Stimulated activated CD4-positive, alpha-beta T cell treated with anti-CD3 and anti-CD28 coated beads, Interleukin-2, amount 100 ng/mL, for 4 hours (primary cell): ENCODE data around the gene KY.
A peak's percentile ranks its signal among the peaks of the same experiment; 100 is the strongest.
"Not testable (repeated sequence)": the region's sequence is repeated elsewhere in the genome, so short reads cannot be mapped to it uniquely, and the experiment has no call there.

Experiments used
- DNase-seq: peaks from one replicate; pipeline ENCODE4 v3.0.0-alpha.2; 2020; ENCODE audit warnings: low read depth

The KY gene

GRCh38 chr3:134601539-134602439 lies 49.0 kb downstream of the KY start:
- no peak for DNase-seq

GRCh38 chr3:134600685-134601463 lies 49.9 kb downstream of the KY start:
- DNase-seq = peak; percentile 15

GRCh38 chr3:134600206-134600605 lies 50.6 kb downstream of the KY start:
- no peak for DNase-seq

- DNase-seq = no peak
Measured at GRCh38 chr3:134598763-134599545, 51.9 kb downstream of the KY start.

- no peak for DNase-seq
Measured at GRCh38 chr3:134597390-134597970, 53.3 kb downstream of the KY start.

- not testable (repeated sequence) for DNase-seq
Measured at GRCh38 chr3:134594986-134595385, 55.8 kb downstream of the KY start.

- DNase-seq = no peak
Measured at GRCh38 chr3:134594331-134594741, 56.5 kb downstream of the KY start.

- DNase-seq = no peak
Measured at GRCh38 chr3:134592806-134593205, 58.0 kb downstream of the KY start.

GRCh38 chr3:134590766-134591165 lies 60.1 kb downstream of the KY start:
- DNase-seq = no peak

- DNase-seq = no peak
Measured at GRCh38 chr3:134579141-134579665, 71.6 kb downstream of the KY start.

GRCh38 chr3:134576831-134577230 lies 74.0 kb downstream of the KY start:
- DNase-seq = no peak

- DNase-seq = no peak
Measured at GRCh38 chr3:134576426-134576825, 74.4 kb downstream of the KY start.

- not testable (repeated sequence) for DNase-seq
Measured at GRCh38 chr3:134569899-134570298, 80.9 kb downstream of the KY start.

GRCh38 chr3:134568790-134569189 lies 82.0 kb downstream of the KY start:
- DNase-seq = no peak

GRCh38 chr3:134567605-134568004 lies 83.2 kb downstream of the KY start:
- DNase-seq = no peak

GRCh38 chr3:134564991-134565390 lies 85.8 kb downstream of the KY start:
- no peak for DNase-seq

GRCh38 chr3:134563601-134564000 lies 87.2 kb downstream of the KY start:
- no peak for DNase-seq

GRCh38 chr3:134562055-134562454 lies 88.8 kb downstream of the KY start:
- no peak for DNase-seq

GRCh38 chr3:134559591-134559990 lies 91.2 kb downstream of the KY start:
- no peak for DNase-seq
